GM18909 (cell line): ENCODE data around the gene WNT7B.

ENCODE experiments used
- ATAC-seq: cut with Tn5 transposase; IDR thresholded peaks from one replicate; pipeline ENCODE4 v1.9.1; 2021; ENCODE audit warnings: mild to moderate bottlenecking; ENCODE audit not compliant: unreplicated experiment, poor library complexity

The WNT7B gene

GRCh38 chr22:45895436-45896152, 81.4 kb downstream of the WNT7B start:
- no peak for ATAC-seq

- ATAC-seq: no peak
Observed at GRCh38 chr22:45893516-45893915, 83.4 kb downstream of the WNT7B start.

- ATAC-seq: no peak
Observed at GRCh38 chr22:45892681-45893461, 84.1 kb downstream of the WNT7B start.

- no peak for ATAC-seq
Observed at GRCh38 chr22:45891996-45892621, 84.9 kb downstream of the WNT7B start.

GRCh38 chr22:45891471-45891995, 85.4 kb downstream of the WNT7B start:
- ATAC-seq: no peak

- ATAC-seq: no peak
Observed at GRCh38 chr22:45891021-45891421, 85.9 kb downstream of the WNT7B start.

- ATAC-seq: no peak
Observed at GRCh38 chr22:45890351-45890635, 86.7 kb downstream of the WNT7B start.

- no peak for ATAC-seq
Observed at GRCh38 chr22:45889539-45890350, 87.2 kb downstream of the WNT7B start.

GRCh38 chr22:45889093-45889538, 87.8 kb downstream of the WNT7B start:
- no peak for ATAC-seq

GRCh38 chr22:45888221-45889092, 88.5 kb downstream of the WNT7B start:
- no peak for ATAC-seq

GRCh38 chr22:45887202-45888131, 89.5 kb downstream of the WNT7B start:
- no peak for ATAC-seq

GRCh38 chr22:45886540-45886939, 90.4 kb downstream of the WNT7B start:
- no peak for ATAC-seq

- no peak for ATAC-seq
Observed at GRCh38 chr22:45885941-45886395, 91.0 kb downstream of the WNT7B start.

GRCh38 chr22:45885171-45885840, 91.7 kb downstream of the WNT7B start:
- no peak for ATAC-seq

GRCh38 chr22:45884201-45885062, 92.5 kb downstream of the WNT7B start:
- no peak for ATAC-seq

GRCh38 chr22:45883811-45884170, 93.2 kb downstream of the WNT7B start:
- ATAC-seq: no peak
